WI38 (cell line): Measurements from ENCODE around the gene CNST.

Experiments used
- H3K4me3 ChIP-seq: 2 replicates; pipeline ENCODE4 v1.5.1; 2011; ENCODE audit warnings: low read depth, mild to moderate bottlenecking, control low read depth, low read length
- CTCF ChIP-seq: IDR thresholded peaks from 2 replicates; pipeline ENCODE4 v1.5.1; 2012; ENCODE audit warnings: low read depth, mild to moderate bottlenecking, control low read depth, low read length

The CNST gene

DNA sequence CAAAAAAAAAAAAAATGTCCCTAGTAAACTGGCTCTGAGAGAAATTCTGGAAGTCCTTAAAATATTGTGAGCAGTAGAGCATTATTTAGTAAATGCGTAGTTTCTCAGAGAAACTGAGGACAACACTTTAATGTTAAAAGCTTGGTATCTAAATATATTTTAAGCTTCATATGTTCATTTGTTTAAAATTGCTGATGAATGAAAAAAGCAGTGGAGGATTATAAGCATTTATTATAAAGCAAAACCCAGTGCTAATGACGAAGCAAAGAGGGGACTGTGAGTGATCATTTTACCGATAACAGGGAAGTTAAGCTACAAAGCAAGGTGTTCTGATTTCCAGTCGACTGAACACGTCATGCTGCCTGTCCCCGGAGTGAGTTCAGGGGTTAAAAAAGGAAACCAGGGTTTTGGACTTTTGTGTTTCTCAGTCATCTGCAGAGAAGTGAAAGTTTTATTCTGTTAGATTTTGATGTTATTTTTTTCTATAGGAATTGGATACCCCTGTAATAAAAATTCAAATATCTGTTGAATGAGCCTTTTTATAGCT is 93.4 kb downstream of the CNST start:
- no peak for TF ChIP-seq CTCF
- H3K4me3 ChIP-seq: no peak overlapping the region

- H3K4me3 ChIP-seq: no peak overlapping the region
- no peak for TF ChIP-seq CTCF
Measured at GRCh38 chr1:246661451-246661850, 95.2 kb downstream of the CNST start.

- no peak for TF ChIP-seq CTCF
- H3K4me3 ChIP-seq: no peak overlapping the region
Measured at GRCh38 chr1:246667773-246668172, 101.5 kb downstream of the CNST start.

- no peak overlapping the region for H3K4me3 ChIP-seq
- TF ChIP-seq CTCF: no peak
Measured at GRCh38 chr1:246669659-246670058, 103.4 kb downstream of the CNST start.

DNA sequence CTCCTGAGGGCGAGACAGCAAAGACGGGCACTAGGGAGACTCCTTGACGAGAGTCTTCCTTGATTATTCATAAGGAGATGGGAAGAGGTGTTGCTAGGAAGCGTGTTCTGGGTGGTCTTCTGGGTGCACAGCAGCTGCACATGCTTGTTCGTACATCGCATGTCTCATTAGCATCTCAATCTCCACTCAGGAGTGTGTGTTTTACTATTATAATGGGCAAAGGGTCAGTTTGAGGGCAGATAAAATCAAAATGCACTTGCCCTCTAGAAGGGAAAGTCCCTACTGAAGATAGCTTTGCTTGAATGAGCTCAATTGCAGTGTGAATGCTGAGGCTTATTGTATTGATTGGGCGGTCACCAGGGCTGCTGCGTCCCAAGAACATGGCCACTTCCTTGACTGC is 107.8 kb downstream of the CNST start:
- H3K4me3 ChIP-seq: no peak overlapping the region
- no peak for TF ChIP-seq CTCF

DNA sequence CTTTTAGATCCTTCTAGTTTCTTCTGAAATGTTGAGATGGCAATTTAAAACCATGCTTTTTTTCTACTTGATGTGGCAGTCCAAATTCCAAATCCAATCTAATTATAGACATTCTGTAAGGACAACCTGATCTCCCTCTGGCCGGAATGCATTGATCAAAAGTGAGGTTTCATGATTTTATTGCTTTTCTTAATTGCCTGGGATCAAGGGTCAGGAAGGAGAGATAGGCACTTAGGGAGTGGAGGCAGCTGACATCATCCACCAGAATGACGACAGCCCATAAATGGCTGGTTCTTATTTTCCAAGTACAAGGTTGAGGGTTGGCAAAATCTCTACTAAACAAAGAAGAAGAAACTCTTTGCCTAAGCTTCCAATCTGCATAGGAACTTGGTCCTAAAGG is 111.6 kb downstream of the CNST start:
- no peak for TF ChIP-seq CTCF
- no peak overlapping the region for H3K4me3 ChIP-seq

GRCh38 chr1:246678816-246679793 is 112.8 kb downstream of the CNST start:
- no peak for TF ChIP-seq CTCF
- H3K4me3 ChIP-seq: no peak overlapping the region
